GM21786 (cell line): ENCODE data around the gene GLI2.

Source experiments
- ATAC-seq: cut with Tn5 transposase; IDR thresholded peaks from one replicate; pipeline ENCODE4 v1.9.1; 2021; ENCODE audit not compliant: unreplicated experiment

GLI2 gene

DNA sequence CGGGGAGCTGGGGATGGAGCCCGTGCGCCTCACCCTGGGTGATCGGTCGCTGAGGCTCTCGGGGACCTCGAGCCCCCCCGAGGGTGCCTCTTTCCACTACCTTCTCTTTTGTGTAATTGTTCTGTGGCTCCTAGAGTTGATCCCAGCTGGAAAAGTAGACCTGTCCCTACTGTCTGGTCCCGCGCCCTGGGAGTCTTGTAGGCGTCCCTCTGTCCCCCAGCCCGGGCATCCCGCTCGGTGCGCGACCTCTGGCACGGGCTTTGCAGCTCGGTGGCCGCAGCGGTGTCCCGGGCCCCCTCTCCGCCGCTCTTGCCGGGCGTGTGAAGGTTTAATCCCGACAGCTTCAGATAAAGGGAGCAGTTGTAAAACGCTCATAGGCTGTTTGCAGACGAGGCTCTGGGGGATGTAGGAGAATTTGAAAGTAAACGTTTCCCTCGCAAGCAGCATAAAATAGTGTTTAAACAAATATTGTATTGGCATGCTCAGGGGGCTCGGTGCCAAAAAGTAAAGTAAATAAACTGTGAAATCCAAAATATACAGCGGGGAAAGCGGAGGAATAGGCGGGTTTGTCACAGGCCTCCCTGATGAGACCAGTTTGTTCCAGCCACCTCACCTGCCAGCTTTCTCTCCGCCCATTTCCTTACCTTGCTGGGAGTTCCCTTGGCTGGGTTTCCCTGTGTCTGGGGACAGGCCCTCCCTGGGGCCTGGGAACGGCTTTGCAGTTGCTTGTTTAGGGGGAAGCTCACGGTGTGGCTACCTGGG is 1.9 kb downstream of the GLI2 start:
- ATAC-seq = no peak

DNA sequence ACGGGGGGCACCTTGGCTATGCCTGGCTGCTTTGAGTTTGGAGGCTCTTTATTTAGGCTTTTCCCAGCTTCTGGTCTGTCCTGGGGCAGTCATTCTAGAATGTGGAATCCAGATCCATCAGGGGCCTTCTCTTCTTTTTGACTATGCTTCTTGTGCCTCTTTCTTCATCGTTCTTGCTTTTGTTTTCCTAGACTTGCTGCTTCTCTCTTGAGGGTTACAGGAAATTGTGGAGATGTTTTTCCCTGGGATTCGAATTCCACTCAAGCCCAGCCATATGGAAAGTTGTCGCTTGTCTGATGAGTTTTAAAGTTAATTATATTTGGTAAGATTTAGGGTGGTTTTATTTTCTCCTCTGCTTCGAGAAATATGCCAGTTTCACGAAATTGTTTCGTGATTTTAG is 2.4 kb downstream of the GLI2 start:
- no peak for ATAC-seq

DNA sequence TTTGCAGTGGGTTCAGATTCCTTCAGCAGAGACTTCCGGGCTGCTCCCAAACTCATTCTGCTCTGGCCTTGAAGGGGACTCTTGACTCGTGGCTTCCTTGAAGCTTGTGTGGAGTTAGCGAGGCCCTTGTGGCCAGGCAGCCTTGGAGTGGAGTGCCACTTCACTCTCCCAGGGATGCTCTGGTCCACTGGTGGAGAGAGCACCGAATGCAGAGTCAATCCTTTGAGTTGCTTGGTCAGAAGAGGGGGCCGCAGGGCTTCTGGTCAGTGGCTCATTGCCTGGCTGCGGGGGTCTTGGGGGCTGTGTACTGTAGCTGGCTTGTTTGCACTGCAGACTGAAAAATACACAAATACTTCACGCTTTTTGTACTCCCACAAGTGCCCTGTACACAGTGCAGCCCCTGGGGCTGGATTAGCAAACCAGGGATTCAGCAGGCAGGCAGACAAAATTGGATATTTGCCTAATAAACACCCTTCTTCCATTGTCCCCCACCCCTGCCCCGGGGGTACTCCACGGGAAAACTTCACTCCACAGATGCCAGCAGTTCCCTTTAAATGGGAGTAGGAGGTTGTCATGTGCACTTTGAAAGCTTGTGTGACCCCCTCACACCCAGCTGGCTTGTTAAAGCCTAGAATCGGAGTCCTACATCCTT is 3.2 kb downstream of the GLI2 start:
- no peak for ATAC-seq

DNA sequence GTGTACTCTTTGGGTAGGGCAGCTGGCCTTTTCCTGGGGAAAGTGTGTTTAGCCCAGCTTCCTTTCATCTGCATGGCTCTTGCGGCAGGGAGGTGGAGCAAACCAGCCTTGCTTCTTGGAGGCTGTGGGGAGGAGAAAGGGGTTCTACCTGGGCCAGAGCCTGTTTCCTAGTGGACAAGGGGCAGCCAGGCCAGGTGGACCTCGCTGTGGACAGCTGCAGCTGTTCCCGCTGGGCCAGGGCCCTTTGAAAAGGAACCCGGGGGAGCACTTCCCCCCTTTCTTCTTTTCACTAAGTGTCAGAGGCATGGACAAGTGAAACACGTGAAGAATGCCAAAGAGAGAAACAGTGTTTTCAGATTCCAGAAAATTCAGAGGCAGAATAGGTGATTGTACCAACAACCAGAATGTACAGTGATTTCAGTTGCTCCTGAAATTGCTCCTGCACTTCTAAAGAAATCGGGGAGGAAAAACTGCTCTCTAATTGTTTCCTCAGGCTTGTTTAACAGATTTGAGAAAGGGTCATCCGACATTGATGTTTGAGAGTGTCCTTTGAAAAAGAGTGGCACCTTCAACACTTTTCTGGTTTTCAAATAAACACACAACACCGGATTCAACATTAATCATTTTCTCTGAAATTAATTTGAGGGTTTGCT is 3.9 kb downstream of the GLI2 start:
- no peak for ATAC-seq

DNA sequence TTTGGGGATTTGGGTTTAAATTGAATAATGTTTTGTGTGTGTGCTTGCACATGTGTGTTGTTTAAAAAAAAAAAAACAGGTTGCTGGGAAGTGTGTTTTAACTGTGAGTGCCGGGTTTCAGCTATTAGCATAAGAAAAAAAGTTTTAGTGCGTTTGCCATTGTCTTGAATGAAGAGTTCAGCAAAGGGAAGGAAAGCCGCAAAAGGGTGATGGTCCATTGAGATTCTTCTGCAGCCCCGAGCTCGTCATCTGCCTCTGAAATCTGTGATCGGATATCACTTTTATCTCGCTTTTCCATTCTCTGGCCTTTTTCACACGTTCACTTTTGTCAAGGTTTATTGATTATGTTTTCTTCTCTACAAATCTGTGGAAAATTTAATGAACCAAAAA is 4.7 kb downstream of the GLI2 start:
- no peak for ATAC-seq

DNA sequence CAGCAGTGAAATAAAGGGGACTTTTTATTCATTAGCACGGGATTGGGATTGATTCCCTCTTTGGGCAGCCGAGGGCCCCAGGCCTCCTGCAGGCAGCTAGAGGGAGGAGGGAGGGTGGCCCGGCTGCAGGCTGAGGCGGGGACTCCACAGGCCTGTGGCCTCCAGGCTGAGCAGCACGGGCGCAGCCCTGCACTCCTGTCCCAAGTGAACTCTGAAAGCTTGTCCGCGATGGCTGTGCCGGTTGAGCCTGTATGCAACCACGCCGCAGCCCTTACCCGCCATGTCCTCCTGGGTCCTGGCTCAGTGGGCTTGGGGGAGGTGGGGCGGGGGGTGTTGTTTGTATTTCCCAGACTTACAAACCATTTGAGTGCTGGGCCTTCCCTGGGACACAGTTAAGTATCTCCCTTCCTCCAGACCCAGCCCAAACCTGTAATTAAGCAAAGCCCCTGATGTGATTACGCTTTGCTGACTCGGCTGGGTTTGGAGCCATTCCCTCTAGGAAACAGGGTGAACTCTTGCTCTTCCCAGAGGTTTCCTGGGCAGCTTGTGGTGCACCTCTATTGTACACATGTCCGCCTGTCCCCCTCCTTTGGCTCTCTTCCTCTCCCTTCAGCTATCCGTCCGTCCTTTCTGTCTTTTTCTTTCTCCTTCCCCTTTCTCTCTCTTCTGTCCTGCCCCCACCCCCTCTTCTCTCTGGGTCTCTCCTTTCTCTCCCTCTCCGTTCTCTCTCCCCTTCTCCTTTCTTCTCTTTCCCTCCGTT is 5.3 kb downstream of the GLI2 start:
- no peak for ATAC-seq

DNA sequence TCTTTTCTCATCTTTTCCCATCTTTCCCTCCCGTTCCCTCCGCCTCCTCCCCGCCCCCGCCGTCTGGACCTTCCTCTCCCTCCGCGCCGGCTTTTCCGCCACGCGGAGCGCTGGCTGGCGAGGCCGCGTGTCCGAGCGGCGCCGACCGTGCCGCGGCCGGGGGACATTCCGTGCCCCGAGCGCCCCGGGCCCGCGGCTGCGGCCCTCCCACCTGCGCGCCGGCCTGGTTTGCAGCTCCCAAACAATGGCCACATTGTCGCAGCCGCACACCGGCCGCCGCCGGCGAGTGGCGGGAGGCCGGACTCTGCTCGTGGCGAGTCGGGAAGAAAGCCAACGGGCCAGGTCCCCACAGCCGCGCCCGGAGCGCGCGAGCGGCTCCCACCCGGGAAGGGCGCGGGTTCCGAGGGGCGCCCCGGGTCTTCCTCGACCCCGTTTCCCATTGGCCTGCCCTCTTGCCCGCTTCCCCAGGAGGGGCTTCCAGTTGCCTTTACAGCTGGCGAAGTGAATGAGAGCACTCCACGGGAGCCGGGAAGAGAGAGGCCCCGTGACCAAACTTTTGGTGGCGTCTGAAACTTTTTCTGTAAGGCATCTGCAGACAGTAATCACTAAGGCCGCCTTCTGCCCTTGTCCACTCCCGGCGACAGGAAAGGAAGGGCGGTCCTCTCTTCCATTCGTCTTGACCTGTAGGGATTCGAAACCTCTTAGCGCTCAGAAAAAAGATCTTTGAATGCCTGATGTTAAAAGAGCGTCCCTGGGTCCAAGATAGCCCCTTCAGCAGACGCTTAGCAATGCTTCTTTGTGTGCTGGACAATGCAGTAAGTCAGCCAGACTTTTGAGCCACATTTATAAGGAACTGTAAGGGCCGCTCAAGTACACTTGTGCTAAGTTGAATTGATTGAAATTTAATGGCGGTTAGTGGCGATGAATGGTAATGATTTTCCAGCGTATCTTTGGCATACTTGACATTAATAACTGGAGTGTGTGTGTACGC is 6.2 kb downstream of the GLI2 start:
- ATAC-seq = no peak

DNA sequence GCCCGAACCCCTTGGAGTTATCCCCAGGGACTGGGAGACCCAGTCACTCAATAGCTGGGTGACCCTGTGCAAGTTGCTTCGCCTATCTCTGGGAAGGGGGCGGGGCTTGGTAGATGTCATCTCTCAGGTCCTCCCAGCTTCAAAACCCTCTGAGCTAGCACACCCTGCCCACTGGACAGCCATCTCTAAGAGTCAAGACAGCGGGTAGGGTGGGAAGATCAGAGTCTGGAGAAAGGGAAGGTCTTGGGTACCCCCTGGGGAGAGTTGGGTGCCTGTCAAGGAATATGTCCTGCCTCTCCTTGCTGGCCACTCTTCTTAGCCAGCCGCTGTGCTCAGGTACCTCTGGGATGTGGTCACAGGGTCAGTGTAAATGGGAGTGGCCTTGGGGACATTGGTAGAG is 8.0 kb downstream of the GLI2 start:
- no peak for ATAC-seq

DNA sequence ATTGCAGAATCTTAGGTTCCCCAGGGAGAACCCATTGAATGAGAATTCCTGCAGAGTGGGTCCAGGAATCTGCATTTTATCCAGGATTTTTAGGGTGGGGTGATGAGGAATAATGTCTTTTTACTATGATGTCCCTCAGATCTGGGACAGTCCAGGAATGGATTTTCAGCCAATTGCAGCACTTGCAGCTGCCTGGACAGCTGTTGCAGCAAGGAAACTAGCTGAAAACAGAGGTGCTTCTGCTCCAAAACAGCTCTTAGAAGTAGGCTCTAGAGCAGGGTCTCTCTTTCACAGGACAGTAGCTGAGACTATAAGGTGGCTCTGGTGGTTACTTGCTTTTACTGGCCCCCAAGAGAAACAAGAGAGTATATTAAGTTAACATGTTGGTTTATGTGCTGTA is 9.1 kb downstream of the GLI2 start:
- no peak for ATAC-seq

DNA sequence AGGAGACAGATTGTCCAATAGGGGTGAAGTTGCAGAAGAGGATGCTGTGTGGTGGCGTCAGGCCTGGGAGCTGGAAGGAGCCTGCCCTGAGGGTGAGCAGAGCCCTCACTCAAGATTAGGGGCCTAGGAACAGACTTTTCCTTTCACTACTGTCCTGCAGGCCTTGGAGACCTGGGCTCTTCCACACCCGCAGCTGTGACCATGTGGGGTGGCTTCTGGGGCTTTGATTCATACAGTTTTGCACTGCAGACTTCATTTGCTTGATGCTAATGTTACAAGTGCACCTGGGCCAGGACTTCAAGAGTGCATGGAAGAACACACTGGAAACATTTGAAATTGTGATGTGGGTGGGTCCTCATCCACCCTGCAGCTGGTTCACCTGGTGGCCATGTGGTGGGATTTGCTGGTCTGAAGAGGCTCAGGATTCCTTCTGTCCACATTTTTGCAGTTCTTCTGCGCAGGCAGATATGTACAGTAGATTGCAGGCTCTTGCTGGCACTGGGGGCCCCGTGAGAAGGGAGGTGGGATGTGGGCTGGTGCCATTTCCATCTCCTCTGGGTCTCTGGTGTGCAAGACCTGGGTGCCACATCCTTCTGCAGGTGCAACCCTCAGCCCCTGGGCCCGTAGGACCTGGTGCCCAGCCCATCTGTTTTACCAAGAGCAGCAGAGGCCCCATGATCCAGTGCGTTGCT is 9.9 kb downstream of the GLI2 start:
- ATAC-seq = no peak

DNA sequence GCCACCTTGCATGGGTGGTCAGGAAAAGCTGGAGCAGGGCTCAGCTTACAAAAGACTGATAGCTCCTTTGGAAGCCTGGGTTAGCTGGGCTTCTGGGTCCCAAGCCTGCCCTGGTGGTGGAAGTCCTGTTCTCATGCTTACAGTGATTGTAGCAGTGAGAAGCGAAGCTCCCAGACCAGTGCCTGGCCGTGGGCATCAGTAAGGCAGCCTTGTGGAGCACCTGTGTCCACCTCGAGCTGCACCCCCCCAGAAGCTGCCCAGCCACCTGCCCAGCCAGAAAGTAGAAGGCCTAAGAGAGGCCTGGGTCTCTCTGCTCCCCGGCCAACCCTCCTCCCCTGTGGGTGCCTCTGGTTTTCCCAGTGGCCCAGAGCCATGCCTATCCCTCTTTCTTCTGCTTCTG is 10.5 kb downstream of the GLI2 start:
- ATAC-seq = no peak

DNA sequence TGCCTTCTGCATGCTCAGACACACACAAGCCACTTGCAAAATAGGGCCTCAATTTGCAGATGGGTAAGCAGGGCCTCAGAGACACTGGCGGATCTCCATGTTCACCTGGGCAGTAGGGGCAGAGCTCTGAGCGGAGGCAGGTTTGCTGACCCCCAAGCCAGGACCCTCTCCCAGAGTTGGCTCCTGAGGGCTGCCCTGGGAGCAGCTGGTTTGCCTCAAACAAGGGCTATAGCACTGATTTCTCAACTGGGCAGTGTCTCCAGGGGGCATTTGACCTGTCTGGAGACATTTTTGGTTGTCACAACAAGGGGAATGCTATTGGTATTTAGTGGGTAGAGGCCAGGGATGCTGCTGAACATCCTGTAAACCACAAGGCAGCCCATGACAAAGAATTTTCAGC is 11.6 kb downstream of the GLI2 start:
- ATAC-seq = no peak

DNA sequence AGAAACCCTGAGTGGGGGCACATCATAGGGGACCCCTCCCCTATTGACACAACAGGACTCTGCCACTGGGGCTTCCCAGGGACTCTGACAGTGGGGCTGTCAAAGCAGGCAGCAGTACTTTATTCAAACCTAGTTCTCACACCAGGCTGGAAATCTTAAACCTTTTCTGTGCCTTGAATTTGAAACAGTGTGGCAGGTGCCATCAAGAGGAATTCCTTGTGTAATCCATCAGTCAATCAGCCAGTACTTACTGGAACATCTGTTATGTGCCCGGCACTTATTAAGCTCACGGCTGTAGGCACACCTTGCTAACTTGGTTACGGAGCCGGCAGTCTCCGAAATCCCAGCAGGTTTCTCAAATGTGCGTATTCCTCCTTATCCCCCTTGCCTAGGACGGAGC is 12.0 kb downstream of the GLI2 start:
- no peak for ATAC-seq

DNA sequence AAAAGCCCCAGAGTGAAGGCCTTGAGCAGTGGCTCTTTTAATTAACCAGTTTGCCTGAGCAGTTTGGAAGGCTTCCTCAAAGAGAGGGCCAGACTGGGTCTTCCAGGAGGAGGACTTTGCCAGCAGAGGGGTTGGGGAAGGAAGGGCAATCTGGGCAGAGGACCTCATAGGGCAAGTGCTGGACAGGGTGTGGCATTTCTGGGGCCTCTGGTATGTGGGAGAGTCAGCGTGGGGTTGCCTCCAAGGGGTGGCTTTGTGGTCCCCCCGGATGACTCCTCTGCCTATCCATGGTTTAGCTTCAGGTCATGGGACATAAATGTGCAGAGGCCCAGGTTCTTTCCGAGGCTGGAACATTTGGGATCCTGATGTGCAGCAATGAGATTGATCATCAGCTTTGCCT is 12.6 kb downstream of the GLI2 start:
- no peak for ATAC-seq

DNA sequence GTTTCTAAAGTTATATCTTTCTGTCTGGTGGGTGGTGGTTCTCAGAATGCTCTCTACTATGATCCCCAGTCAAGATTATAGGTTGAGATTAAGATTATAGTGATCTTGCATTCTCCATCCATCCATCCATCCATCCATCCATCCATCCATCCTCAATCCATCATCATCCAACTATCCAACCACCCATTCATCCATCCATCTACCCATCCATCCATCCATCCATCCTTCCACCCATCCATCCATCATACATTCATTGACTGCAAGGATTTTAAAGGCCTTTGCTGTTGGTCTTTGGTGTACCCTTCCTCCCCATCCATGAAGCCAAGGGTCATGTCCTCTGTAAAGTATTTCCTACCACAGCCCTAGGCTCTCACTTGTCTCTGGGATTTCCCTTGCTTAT is 13.1 kb downstream of the GLI2 start:
- ATAC-seq = no peak

DNA sequence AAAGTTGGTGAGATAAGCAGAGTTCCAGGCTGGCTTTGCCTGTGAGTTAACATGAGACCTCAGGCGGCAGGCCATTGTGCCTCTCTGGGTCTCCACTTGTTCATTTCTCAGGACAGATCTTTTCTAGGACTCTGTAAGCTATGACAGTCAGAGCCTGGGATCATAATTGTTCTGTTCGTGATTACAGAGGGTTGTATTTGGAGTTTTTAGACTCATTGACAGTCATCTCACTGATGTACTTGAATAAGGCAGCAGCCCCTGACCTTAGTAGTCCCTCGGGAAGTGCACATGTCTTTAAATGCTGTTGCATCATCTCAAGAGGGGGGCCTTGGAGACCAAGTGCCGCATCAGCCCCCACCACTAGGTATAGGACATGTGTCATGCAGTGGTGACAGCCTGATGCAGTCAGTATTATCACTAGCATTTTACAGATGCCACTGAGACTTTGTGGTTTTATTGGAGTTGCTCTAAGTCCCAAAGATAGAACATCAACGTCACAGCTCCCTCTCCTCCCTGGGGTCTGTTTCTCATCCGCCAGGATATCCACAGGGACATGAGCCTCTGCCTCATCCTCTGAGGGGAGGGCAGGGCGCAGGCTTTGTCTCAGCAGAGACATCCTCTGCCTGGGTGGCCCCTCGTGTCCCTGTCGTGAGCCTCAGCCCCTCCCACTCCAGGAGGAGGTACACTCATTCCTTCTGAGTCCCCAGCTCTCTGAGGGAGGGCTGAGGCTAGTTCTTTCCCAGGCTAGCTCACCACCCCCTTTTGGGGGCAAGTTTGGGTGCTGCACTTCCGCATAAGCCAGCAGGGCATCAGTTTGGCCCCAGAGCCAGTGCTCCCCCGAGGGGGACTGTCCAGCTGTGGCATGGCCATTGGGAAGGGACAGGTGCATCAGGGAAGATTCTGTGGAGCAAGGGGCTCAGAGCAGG is 14.1 kb downstream of the GLI2 start:
- no peak for ATAC-seq

DNA sequence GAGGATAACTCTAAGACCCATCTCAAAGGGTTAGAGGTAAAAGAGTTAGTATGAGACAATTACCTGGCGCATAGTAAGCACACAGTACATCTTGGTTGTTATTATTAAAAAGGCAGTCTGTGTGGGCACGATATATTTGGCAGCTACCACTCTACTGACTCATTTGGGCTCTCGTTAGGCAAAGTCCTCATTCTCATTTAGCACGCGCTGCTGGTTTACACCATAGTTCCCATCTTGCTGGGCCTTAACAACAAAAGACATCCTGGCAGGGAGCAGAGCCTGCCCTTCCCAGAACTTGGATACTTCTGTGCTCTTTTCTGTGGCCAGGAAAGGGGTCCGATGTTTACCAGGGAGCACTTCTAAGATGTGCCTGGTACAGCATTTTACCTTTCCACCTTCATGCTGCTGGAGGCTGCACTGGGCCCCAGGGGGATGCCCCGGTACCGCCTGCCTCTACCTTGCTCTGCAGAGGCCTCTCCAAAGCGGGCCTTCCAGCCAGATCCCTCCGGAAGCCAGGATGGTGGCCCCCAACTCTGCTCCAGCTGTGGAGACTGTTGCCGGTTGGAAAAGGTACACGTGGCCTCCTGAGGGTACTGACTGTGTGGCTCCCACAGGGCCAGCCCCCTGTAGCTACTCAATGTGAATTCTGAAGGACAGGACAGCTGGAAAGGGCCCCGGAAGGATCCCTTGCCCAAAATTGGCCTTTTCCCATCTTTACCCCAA is 15.0 kb downstream of the GLI2 start:
- ATAC-seq = no peak

DNA sequence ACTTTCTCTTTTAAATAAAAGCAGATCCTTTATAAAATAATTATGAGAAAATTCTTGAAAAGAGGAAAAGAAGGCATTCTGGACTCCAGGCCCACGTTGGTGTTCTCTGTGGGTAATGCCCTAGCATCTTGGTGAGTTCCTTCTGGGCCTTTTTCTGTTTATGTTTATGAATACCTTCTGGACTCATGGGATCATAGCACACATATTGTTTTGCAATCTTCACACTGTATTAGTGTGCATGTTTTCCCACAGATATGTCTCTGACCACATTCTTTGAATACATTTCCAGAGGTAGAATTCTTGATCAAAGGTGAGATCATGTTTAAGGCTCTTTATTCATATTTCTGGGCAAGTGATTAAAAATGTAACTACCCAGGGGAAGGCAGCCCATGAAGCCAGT is 15.9 kb downstream of the GLI2 start:
- ATAC-seq = no peak
